GM19452 (cell line): ENCODE data around the gene HVCN1.
"Not testable (repeated sequence)": the region's sequence is repeated elsewhere in the genome, so short reads cannot be mapped to it uniquely, and the experiment has no call there.

Experiments used
- ATAC-seq: cut with Tn5 transposase; IDR thresholded peaks from one replicate; pipeline ENCODE4 v1.9.1; 2021; ENCODE audit not compliant: unreplicated experiment

HVCN1 gene

GRCh38 chr12:110619534-110619953 is 69.4 kb downstream of the HVCN1 start:
- peak; percentile 50 for ATAC-seq

- ATAC-seq: no peak
Measured at GRCh38 chr12:110616471-110617115, 72.3 kb downstream of the HVCN1 start.

DNA sequence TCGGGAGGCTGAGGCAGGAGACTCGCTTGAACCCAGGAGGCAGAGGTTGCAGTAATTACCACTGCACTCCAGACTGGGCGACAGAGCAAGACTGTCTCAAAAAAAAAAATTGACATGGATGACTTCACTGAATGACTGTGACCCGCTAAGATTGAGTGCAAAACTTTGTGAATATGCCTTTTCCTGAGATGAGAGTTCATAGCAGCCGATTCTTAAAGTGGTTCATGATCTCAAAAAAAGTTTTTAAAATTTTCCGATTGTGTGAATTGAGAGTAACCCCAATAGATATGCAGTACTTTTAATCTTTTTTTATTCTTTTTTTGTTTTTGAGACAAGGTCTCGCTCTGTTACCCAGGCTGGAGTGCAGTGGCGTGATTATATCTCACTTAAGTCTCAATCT is 73.7 kb downstream of the HVCN1 start:
- no peak for ATAC-seq

DNA sequence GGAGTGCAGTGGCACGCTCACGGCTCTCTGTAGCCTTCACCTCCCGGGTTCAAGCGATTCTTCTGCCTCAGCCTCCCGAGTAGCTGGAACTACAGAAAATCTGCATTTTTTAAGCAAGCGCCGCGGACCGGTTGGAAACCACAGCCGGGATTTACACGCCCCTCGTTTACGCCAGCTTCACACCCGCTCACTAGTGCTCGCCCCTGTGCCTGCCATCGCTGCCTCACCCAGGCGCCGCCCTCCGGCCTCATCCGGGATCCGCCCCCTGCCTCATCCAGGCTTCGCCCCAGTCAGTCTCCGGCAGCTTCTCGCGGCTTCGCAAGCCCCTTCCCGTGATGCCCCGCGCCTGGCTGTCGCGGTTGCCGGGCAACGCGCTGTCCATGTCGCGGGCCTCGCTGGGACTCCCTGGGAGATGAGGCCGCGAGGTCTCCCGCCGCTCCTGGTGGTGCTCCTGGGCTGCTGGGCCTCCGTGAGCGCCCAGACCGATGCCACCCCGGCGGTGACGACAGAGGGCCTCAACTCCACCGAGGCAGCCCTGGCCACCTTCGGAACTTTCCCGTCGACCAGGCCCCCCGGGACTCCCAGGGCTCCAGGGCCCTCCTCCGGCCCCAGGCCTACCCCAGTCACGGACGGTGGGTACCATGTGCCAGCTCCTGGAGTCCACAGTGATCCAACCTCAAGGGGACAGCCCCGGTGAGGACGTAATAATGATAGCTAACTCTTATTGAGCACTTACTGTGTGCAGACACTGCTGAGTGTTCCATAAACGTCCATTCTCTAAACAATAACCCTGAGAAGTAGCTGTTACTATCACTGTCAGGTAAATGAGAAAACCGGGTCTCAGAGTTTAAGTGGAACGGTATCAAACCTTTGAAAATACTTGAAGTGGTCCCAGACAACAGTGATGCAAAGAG is 74.9 kb downstream of the HVCN1 start, which contains the start of gene TCTN1:
TCTN1 (plus strand) TSS at position 359 of the 914 bp plus-strand sequence; CDS start at position 413, 54 bp downstream.
- peak; percentile 94 for ATAC-seq

DNA sequence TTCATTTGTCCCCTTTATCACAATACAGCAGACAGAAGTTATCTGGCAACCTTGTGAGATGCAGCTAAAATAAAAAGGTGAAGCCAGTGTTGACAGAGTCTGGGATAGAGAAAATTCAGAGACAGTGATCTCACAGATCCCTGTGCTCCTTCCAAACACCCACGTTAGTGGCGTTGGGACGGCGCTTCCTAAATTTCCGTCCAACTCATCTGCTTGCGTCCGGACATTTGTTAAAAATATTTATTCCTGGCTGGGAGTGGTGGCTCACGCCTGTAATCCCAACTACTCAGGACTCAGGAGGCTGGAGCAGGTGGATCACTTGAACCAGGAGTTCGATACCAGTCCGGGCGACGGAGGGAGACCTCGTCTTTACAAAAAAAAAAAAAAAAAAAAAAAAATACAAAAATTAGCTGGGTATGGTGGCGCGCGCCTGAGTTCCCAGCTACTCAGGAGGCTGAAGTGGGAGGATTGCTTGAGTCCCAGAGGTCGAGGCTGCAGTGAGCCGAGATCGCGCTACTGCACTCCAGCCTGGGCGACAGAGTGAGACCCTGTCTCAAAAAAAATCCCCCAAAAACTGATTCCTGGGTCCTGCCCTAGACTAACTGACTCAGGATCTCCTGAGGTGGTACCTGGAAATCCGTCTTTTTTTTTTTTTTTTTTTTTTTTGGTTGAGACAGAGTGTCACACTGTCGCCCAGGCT is 75.7 kb downstream of the HVCN1 start:
- no peak for ATAC-seq

DNA sequence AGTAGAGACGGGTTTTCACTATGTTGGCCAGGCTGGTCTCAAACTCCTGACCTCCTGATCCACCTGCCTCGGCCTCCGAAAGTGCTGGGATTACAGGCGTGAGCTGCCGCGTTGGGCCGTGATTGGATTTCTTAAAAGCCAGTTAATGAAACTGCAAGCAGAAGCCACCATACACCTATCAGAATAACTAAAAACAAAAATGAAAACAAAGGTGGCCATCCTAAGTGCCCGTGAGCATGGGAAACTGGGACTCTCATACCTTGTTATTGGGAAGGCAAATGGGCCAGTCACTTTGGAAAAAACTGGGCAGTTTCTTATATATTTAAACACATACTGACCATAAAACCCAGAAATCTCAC is 82.7 kb downstream of the HVCN1 start:
- no peak for ATAC-seq

GRCh38 chr12:110602085-110602814 is 86.7 kb downstream of the HVCN1 start:
- not testable (repeated sequence) for ATAC-seq

GRCh38 chr12:110600254-110600653 is 88.7 kb downstream of the HVCN1 start:
- ATAC-seq: no peak

DNA sequence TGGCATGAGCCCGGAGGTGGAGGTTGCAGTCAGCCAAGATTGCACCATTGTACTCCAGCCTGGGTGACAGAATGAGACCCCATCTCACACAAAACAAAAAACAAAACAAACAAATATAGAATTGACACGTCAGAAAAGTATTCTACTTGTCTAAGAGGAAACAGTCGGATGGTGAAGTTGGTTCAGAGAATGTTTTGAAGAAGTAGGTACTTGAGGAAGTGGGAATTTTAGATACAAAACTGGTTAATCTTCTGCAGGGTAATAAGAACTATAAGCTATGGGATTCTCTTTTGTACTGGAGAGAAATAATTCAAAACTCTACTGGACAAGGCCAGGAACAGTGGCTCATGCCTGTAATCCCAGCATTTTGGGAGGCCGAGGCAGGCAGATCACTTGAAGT is 89.6 kb downstream of the HVCN1 start:
- ATAC-seq: no peak
